GM23338 (cell line): Measurements from ENCODE around the gene RAPGEF4. TPM values are rescaled to one million over a fixed set of nuclear protein-coding genes. Genes with fewer than 3 reads are reported as not detected.

Experiments
- ATAC-seq: fragments of 200-7000 bp; cut with Tn5 transposase; 3 replicates; pipeline ENCODE4 v1.9.1; 2020
- DNase-seq: peaks from one replicate; pipeline ENCODE4 v3.0.0-alpha.2; 2015; ENCODE audit warnings: low spot score
- H2AFZ ChIP-seq: fragments of 200-600 bp; sonication (generic); 2 replicates; pipeline ENCODE4 v1.8.0; 2016; ENCODE audit warnings: antibody characterized with exemption, mild to moderate bottlenecking, moderate library complexity
- H3F3A ChIP-seq: fragments of 200-600 bp; sonication (generic); replicated peaks from 2 replicates; pipeline ENCODE4 v1.8.0; 2017; ENCODE audit warnings: antibody characterized with exemption, mixed run types, low read depth
- H3K27ac ChIP-seq: fragments of 200-600 bp; sonication (generic); 2 replicates; pipeline ENCODE4 v1.6.1; 2016; ENCODE audit warnings: low read depth
- H3K27me3 ChIP-seq: fragments of 200-600 bp; sonication (generic); 2 replicates; pipeline ENCODE4 v1.8.0; 2016; ENCODE audit warnings: mild to moderate bottlenecking, mixed run types, moderate library complexity; ENCODE audit not compliant: insufficient read depth
- H3K36me3 ChIP-seq: fragments of 200-600 bp; sonication (generic); 2 replicates; pipeline ENCODE4 v1.8.0; 2016; ENCODE audit warnings: mild to moderate bottlenecking; ENCODE audit not compliant: insufficient read depth
- H3K4me1 ChIP-seq: fragments of 200-600 bp; sonication (generic); 2 replicates; pipeline ENCODE4 v1.8.0; 2016; ENCODE audit warnings: mild to moderate bottlenecking, moderate library complexity; ENCODE audit not compliant: insufficient read depth
- H3K4me2 ChIP-seq: fragments of 200-600 bp; sonication (generic); 2 replicates; pipeline ENCODE4 v1.7.1; 2017; ENCODE audit warnings: mixed run types
- H3K4me3 ChIP-seq: fragments of 200-600 bp; sonication (generic); 2 replicates; pipeline ENCODE4 v1.6.1; 2016; ENCODE audit warnings: mixed run types
- H3K79me2 ChIP-seq: fragments of 200-600 bp; sonication (generic); replicated peaks from 2 replicates; pipeline ENCODE4 v1.8.0; 2017; ENCODE audit warnings: mild to moderate bottlenecking; ENCODE audit not compliant: insufficient read depth
- H3K9me2 ChIP-seq: fragments of 200-600 bp; sonication (generic); 2 replicates; pipeline ENCODE4 v1.8.0; 2017; ENCODE audit not compliant: insufficient read depth
- H4K20me1 ChIP-seq: fragments of 200-600 bp; sonication (generic); replicated peaks from 2 replicates; pipeline ENCODE4 v1.8.0; 2017; ENCODE audit warnings: mild to moderate bottlenecking; ENCODE audit not compliant: insufficient read depth
- H3K27ac Mint-ChIP-seq: 2 replicates; pipeline ENCODE4 v1.8.0; 2020; ENCODE audit warnings: inconsistent platforms, mild to moderate bottlenecking, moderate library complexity, mixed read lengths
- H3K27me3 Mint-ChIP-seq: 3 replicates; pipeline ENCODE4 v1.8.0; 2022; ENCODE audit warnings: low read depth, mild to moderate bottlenecking, moderate library complexity, mixed read lengths, inconsistent platforms; ENCODE audit not compliant: insufficient read depth, poor library complexity
- H3K36me3 Mint-ChIP-seq: 3 replicates; pipeline ENCODE4 v1.8.0; 2021; ENCODE audit warnings: low read depth, mild to moderate bottlenecking, inconsistent platforms, moderate library complexity, mixed read lengths
- H3K4me1 Mint-ChIP-seq: 3 replicates; pipeline ENCODE4 v1.8.0; 2020; ENCODE audit warnings: mild to moderate bottlenecking, inconsistent platforms, mixed read lengths
- H3K4me3 Mint-ChIP-seq: 3 replicates; pipeline ENCODE4 v1.8.0; 2021; ENCODE audit warnings: moderate library complexity, mild to moderate bottlenecking, inconsistent platforms, mixed read lengths
- H3K9me3 Mint-ChIP-seq: 3 replicates; pipeline ENCODE4 v1.8.0; 2020; ENCODE audit warnings: moderate library complexity, mild to moderate bottlenecking, inconsistent platforms, mixed read lengths
- CREB1 ChIP-seq: fragments of 250-450 bp; sonication (Bioruptor Pico); IDR thresholded peaks from 2 replicates; pipeline ENCODE4 v1.5.0; 2020; ENCODE audit warnings: low read depth, mild to moderate bottlenecking, moderate library complexity
- EZH2 ChIP-seq: fragments of 200-600 bp; sonication (generic); IDR thresholded peaks from one replicate; pipeline ENCODE4 v1.8.0; 2017; ENCODE audit warnings: antibody characterized with exemption, mild to moderate bottlenecking, low read depth; ENCODE audit not compliant: unreplicated experiment
- EZH2phosphoT487 ChIP-seq: fragments of 200-600 bp; sonication (generic); IDR thresholded peaks from one replicate; pipeline ENCODE4 v1.8.1; 2018; ENCODE audit warnings: antibody characterized with exemption; ENCODE audit not compliant: unreplicated experiment
- JUNB ChIP-seq: IDR thresholded peaks from one replicate; pipeline ENCODE4 v1.6.1; 2016; ENCODE audit warnings: antibody characterized with exemption; ENCODE audit not compliant: unreplicated experiment
- NANOG ChIP-seq: IDR thresholded peaks from 2 replicates; pipeline ENCODE4 v1.6.1; 2016; ENCODE audit warnings: antibody characterized with exemption, borderline replicate concordance
- POLR2AphosphoS5 ChIP-seq: IDR thresholded peaks from 2 replicates; pipeline ENCODE4 v1.6.1; 2016; ENCODE audit warnings: antibody characterized with exemption, low read depth
- STAT1 ChIP-seq: IDR thresholded peaks from one replicate; pipeline ENCODE4 v1.6.1; 2016; ENCODE audit warnings: antibody characterized with exemption; ENCODE audit not compliant: unreplicated experiment
- ZNF114 ChIP-seq: fragments of 250-450 bp; sonication (Bioruptor Pico); IDR thresholded peaks from 2 replicates; pipeline ENCODE4 v1.5.0; 2020; ENCODE audit warnings: mild to moderate bottlenecking, moderate library complexity
- ZNF331 ChIP-seq: fragments of 250-450 bp; sonication (Bioruptor Pico); IDR thresholded peaks from 2 replicates; pipeline ENCODE4 v1.5.0; 2020; ENCODE audit warnings: low read depth, mild to moderate bottlenecking, moderate library complexity
- polyA plus RNA-seq: library from polyadenylated mRNA; unstranded; fragments of >200 nt; fragmentation: Nextera tagmentation; extraction: Ambion mirVana; gene quantifications from 2 replicates; pipeline ENCODE4 v1.2.1, GENCODE V29; 2016
- total RNA-seq: library from RNA; depleted of rRNA; stranded (reverse); fragments of >200 nt; shearing (Covaris generic); gene quantifications from 2 replicates; pipeline ENCODE4 v1.2.3, GENCODE V29; 2014
- TF ChIP-seq, protein P1 (sequence below): fragments of 250-450 bp; sonication (Bioruptor Pico); IDR thresholded peaks from 2 replicates; pipeline ENCODE4 v1.5.0; 2020; ENCODE audit warnings: mild to moderate bottlenecking, moderate library complexity
- TF ChIP-seq, protein P2 (sequence below): IDR thresholded peaks from one replicate; pipeline ENCODE4 v1.6.1; 2018; ENCODE audit warnings: antibody characterized with exemption; ENCODE audit not compliant: unreplicated experiment

The RAPGEF4 gene
- total and polyA plus RNA-seq, 2 experiments from 2014 or later: 1.7 to 4.7 TPM

DNA sequence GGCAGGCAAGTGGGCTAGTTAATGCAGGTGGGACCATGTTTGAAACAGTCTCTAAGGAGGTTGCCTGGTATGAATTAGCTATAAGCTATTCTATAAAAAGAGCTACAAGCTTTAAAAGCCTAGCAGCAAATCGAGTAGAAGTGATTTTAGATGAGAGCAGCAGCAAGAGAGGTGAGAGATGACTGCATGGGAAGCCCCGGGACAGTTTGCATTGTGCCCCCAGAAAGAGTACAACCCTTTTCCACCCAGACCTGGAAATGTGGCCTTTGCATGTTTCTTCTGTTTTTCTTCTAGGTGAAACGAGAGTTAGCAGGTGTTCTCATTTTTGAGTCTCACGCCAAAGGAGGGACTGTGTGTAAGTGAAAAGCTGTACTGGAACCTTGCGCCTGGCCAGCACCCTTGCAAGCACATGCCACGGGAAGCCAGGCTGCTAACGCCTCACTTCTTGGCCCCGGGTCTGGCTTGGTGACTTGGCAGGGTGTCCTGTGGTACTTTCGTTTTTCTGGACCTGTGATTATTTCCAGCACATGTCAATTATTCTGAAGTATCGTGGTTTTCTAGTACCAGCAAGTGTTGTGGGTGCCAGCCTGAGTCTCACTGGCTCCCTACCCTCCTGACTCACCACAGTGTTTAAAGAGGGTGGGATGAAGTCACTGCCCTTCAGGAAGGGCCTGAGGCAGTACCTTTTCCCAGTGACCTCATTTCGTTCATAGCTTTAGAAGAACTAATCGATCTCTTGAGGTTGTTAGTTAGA is 249.7 kb downstream of the RAPGEF4 start:
- Histone ChIP-seq H3K4me1 (no peaks in the 10 kb centered on the region), H2AFZ (peak overlapping the region; percentile 43; the same call in 1 of the 2 replicates), H3K9me2 (no peaks in the 10 kb centered on the region), H3K27ac (no peak overlapping the region), H3K36me3 (no peaks in the 10 kb centered on the region), H3K79me2 (no peaks in the 10 kb centered on the region), H4K20me1 (no peaks in the 10 kb centered on the region), H3F3A (no peaks in the 10 kb centered on the region), H3K4me3 (no peak overlapping the region), H3K27me3 (no peaks in the 10 kb centered on the region), H3K4me2 (no peak overlapping the region)
- DNase-seq: no peak
- no peak for TF ChIP-seq EZH2
- TF ChIP-seq ZNF331 (CRISPR knock-in tag): no peak
- Mint-ChIP-seq H3K4me1 (peaks cover under 1% of the 10 kb centered on the region; the same call in 1 of the 3 replicates), H3K27ac (no peak overlapping the region), H3K9me3 (no peaks in the 10 kb centered on the region), H3K27me3 (no peaks in the 10 kb centered on the region), H3K4me3 (no peak overlapping the region), H3K36me3 (no peaks in the 10 kb centered on the region)
- ATAC-seq: no peak; the same call in 2 of the 3 replicates

GRCh38 chr2:172986040-172986439 is 250.4 kb downstream of the RAPGEF4 start:
- H3F3A ChIP-seq: no peaks in the 10 kb centered on the region
- Mint-ChIP-seq H3K27ac (no peak overlapping the region), H3K4me3 (no peak overlapping the region)
- TF ChIP-seq, protein P1, sequence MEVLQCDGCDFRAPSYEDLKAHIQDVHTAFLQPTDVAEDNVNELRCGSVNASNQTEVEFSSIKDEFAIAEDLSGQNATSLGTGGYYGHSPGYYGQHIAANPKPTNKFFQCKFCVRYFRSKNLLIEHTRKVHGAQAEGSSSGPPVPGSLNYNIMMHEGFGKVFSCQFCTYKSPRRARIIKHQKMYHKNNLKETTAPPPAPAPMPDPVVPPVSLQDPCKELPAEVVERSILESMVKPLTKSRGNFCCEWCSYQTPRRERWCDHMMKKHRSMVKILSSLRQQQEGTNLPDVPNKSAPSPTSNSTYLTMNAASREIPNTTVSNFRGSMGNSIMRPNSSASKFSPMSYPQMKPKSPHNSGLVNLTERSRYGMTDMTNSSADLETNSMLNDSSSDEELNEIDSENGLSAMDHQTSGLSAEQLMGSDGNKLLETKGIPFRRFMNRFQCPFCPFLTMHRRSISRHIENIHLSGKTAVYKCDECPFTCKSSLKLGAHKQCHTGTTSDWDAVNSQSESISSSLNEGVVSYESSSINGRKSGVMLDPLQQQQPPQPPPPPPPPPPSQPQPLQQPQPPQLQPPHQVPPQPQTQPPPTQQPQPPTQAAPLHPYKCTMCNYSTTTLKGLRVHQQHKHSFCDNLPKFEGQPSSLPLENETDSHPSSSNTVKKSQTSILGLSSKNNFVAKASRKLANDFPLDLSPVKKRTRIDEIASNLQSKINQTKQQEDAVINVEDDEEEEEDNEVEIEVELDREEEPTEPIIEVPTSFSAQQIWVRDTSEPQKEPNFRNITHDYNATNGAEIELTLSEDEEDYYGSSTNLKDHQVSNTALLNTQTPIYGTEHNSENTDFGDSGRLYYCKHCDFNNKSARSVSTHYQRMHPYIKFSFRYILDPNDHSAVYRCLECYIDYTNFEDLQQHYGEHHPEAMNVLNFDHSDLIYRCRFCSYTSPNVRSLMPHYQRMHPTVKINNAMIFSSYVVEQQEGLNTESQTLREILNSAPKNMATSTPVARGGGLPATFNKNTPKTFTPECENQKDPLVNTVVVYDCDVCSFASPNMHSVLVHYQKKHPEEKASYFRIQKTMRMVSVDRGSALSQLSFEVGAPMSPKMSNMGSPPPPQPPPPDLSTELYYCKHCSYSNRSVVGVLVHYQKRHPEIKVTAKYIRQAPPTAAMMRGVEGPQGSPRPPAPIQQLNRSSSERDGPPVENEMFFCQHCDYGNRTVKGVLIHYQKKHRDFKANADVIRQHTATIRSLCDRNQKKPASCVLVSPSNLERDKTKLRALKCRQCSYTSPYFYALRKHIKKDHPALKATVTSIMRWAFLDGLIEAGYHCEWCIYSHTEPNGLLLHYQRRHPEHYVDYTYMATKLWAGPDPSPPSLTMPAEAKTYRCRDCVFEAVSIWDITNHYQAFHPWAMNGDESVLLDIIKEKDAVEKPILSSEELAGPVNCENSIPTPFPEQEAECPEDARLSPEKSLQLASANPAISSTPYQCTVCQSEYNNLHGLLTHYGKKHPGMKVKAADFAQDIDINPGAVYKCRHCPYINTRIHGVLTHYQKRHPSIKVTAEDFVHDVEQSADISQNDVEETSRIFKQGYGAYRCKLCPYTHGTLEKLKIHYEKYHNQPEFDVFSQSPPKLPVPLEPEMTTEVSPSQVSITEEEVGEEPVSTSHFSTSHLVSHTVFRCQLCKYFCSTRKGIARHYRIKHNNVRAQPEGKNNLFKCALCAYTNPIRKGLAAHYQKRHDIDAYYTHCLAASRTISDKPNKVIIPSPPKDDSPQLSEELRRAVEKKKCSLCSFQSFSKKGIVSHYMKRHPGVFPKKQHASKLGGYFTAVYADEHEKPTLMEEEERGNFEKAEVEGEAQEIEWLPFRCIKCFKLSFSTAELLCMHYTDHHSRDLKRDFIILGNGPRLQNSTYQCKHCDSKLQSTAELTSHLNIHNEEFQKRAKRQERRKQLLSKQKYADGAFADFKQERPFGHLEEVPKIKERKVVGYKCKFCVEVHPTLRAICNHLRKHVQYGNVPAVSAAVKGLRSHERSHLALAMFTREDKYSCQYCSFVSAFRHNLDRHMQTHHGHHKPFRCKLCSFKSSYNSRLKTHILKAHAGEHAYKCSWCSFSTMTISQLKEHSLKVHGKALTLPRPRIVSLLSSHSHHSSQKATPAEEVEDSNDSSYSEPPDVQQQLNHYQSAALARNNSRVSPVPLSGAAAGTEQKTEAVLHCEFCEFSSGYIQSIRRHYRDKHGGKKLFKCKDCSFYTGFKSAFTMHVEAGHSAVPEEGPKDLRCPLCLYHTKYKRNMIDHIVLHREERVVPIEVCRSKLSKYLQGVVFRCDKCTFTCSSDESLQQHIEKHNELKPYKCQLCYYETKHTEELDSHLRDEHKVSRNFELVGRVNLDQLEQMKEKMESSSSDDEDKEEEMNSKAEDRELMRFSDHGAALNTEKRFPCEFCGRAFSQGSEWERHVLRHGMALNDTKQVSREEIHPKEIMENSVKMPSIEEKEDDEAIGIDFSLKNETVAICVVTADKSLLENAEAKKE (CRISPR knock-in tag): no peak
- no peak for TF ChIP-seq STAT1
- no peak for TF ChIP-seq ZNF114 (CRISPR knock-in tag)
- TF ChIP-seq EZH2phosphoT487: no peak
- TF ChIP-seq NANOG: no peak
- TF ChIP-seq ZNF331 (CRISPR knock-in tag): no peak
- TF ChIP-seq JUNB: no peak
- TF ChIP-seq POLR2AphosphoS5: no peak
- TF ChIP-seq CREB1: no peak
- TF ChIP-seq, protein P2, sequence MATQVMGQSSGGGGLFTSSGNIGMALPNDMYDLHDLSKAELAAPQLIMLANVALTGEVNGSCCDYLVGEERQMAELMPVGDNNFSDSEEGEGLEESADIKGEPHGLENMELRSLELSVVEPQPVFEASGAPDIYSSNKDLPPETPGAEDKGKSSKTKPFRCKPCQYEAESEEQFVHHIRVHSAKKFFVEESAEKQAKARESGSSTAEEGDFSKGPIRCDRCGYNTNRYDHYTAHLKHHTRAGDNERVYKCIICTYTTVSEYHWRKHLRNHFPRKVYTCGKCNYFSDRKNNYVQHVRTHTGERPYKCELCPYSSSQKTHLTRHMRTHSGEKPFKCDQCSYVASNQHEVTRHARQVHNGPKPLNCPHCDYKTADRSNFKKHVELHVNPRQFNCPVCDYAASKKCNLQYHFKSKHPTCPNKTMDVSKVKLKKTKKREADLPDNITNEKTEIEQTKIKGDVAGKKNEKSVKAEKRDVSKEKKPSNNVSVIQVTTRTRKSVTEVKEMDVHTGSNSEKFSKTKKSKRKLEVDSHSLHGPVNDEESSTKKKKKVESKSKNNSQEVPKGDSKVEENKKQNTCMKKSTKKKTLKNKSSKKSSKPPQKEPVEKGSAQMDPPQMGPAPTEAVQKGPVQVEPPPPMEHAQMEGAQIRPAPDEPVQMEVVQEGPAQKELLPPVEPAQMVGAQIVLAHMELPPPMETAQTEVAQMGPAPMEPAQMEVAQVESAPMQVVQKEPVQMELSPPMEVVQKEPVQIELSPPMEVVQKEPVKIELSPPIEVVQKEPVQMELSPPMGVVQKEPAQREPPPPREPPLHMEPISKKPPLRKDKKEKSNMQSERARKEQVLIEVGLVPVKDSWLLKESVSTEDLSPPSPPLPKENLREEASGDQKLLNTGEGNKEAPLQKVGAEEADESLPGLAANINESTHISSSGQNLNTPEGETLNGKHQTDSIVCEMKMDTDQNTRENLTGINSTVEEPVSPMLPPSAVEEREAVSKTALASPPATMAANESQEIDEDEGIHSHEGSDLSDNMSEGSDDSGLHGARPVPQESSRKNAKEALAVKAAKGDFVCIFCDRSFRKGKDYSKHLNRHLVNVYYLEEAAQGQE: no peak
- no peak for TF ChIP-seq EZH2

More at GRCh38 chr2:172986040-172986439, 250.4 kb downstream of the RAPGEF4 start:
- H3K4me3 ChIP-seq: no peak overlapping the region
- H3K9me3 Mint-ChIP-seq: no peaks in the 10 kb centered on the region
- peaks cover 7% of the 10 kb centered on the region for H3K4me1 Mint-ChIP-seq
- no peak for ATAC-seq
- no peak overlapping the region for H3K4me2 ChIP-seq
- no peaks in the 10 kb centered on the region for H3K36me3 Mint-ChIP-seq
- no peaks in the 10 kb centered on the region for H3K4me1 ChIP-seq
- no peaks in the 10 kb centered on the region for H3K9me2 ChIP-seq
- DNase-seq: no peak
- no peaks in the 10 kb centered on the region for H3K36me3 ChIP-seq
- H3K27ac ChIP-seq: no peak overlapping the region
- H3K27me3 ChIP-seq: no peaks in the 10 kb centered on the region
- no peak overlapping the region for H2AFZ ChIP-seq
- no peaks in the 10 kb centered on the region for H3K79me2 ChIP-seq
- no peaks in the 10 kb centered on the region for H3K27me3 Mint-ChIP-seq
- no peaks in the 10 kb centered on the region for H4K20me1 ChIP-seq
